ENCODE results near the gene EPHA3. TPM values are rescaled to one million over a fixed set of nuclear protein-coding genes. Genes with fewer than 3 reads are reported as not detected.

Gene EPHA3
- total RNA-seq, 3 donors from 2014 or later (not counting 1 experiment from before 2014, with no cell fraction given): not detected

- peaks cover 5% of the 10 kb centered on the region for H3K36me3 Mint-ChIP-seq
- H3K4me3 ChIP-seq (ENCODE audit: low read length): no peak overlapping the region
- H3K4me3 Mint-ChIP-seq: no peak overlapping the region
- TF ChIP-seq, protein P1, sequence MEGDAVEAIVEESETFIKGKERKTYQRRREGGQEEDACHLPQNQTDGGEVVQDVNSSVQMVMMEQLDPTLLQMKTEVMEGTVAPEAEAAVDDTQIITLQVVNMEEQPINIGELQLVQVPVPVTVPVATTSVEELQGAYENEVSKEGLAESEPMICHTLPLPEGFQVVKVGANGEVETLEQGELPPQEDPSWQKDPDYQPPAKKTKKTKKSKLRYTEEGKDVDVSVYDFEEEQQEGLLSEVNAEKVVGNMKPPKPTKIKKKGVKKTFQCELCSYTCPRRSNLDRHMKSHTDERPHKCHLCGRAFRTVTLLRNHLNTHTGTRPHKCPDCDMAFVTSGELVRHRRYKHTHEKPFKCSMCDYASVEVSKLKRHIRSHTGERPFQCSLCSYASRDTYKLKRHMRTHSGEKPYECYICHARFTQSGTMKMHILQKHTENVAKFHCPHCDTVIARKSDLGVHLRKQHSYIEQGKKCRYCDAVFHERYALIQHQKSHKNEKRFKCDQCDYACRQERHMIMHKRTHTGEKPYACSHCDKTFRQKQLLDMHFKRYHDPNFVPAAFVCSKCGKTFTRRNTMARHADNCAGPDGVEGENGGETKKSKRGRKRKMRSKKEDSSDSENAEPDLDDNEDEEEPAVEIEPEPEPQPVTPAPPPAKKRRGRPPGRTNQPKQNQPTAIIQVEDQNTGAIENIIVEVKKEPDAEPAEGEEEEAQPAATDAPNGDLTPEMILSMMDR (IDR thresholded peaks at IDR 0.05): no peak
- H3K27me3 Mint-ChIP-seq (ENCODE audit: low read depth in 2 of 2): no peaks in the 10 kb centered on the region
- peaks cover 7 to 12% of the 10 kb centered on the region in 2 donors for H3K9me3 Mint-ChIP-seq
- H3K36me3 ChIP-seq (ENCODE audit: control insufficient read depth, insufficient read depth, low read length): no peaks in the 10 kb centered on the region
- intact Hi-C loops (cut with micrococcal nuclease): no loop called here
- no peaks in the 10 kb centered on the region for H3K4me1 Mint-ChIP-seq
- no peak overlapping the region for H3K27ac ChIP-seq (ENCODE audit: low read length)
- no peak for ATAC-seq
- no peak overlapping the region for H3K27ac Mint-ChIP-seq
- peaks cover 3% of the 10 kb centered on the region for H3K9me3 ChIP-seq (ENCODE audit: control insufficient read depth, insufficient read depth, low read length)
- H3K4me1 ChIP-seq (ENCODE audit: control insufficient read depth, insufficient read depth, low read length): no peaks in the 10 kb centered on the region
- H3K27me3 ChIP-seq (ENCODE audit: control insufficient read depth, insufficient read depth, low read length): no peaks in the 10 kb centered on the region
- 84% methylated on average over 1 of the region's 1 CpG for WGBS (ENCODE audit: insufficient coverage)
- DNase-seq: no peak
Measured at GRCh38 chr3:89447243-89447642, 339.8 kb downstream of the EPHA3 start.

DNA sequence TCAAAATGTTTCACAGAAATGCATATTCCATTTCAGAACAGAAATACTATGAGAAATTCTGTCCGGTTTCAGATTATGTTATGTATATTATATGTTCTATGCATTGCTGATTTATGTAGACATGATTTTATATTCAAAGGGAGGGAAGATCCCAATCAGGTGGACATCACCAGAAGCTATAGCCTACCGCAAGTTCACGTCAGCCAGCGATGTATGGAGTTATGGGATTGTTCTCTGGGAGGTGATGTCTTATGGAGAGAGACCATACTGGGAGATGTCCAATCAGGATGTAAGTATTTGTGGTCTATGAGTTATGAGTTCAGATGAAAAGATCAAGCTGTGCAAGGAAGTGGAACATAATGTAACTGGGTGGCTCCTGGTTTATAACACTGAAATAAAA is 341.7 kb downstream of the EPHA3 start:
- Mint-ChIP-seq H3K27me3 (ENCODE audit: low read depth in 2 of 2) (no peaks in the 10 kb centered on the region), H3K27ac (no peak overlapping the region), H3K9me3 (peaks cover 12 to 18% of the 10 kb centered on the region in 2 donors), H3K4me3 (no peak overlapping the region), H3K36me3 (peaks cover 11% of the 10 kb centered on the region), H3K4me1 (no peaks in the 10 kb centered on the region)
- Histone ChIP-seq H3K27ac (ENCODE audit: low read length) (no peak overlapping the region), H3K36me3 (ENCODE audit: control insufficient read depth, insufficient read depth, low read length) (no peaks in the 10 kb centered on the region), H3K9me3 (ENCODE audit: control insufficient read depth, insufficient read depth, low read length) (peaks cover 3% of the 10 kb centered on the region), H3K4me1 (ENCODE audit: control insufficient read depth, insufficient read depth, low read length) (no peaks in the 10 kb centered on the region), H3K4me3 (ENCODE audit: low read length) (no peak overlapping the region), H3K27me3 (ENCODE audit: control insufficient read depth, insufficient read depth, low read length) (no peaks in the 10 kb centered on the region)
- 90% methylated on average over 4 of the region's 4 CpGs for WGBS (ENCODE audit: insufficient coverage)
- DNase-seq (no peak), ATAC-seq (no peak)
- TF ChIP-seq, protein P1 (IDR thresholded peaks at IDR 0.05): no peak
- intact Hi-C loops (cut with micrococcal nuclease): no loop called here

GRCh38 chr3:89452066-89452465 is 344.6 kb downstream of the EPHA3 start:
- Histone ChIP-seq H3K4me3 (ENCODE audit: low read length) (no peak overlapping the region), H3K27me3 (ENCODE audit: control insufficient read depth, insufficient read depth, low read length) (no peaks in the 10 kb centered on the region), H3K4me1 (ENCODE audit: control insufficient read depth, insufficient read depth, low read length) (no peaks in the 10 kb centered on the region), H3K36me3 (ENCODE audit: control insufficient read depth, insufficient read depth, low read length) (no peaks in the 10 kb centered on the region), H3K9me3 (ENCODE audit: control insufficient read depth, insufficient read depth, low read length) (peaks cover 4% of the 10 kb centered on the region), H3K27ac (ENCODE audit: low read length) (no peak overlapping the region)
- TF ChIP-seq, protein P1 (IDR thresholded peaks at IDR 0.05): no peak
- peaks cover 25% of the 10 kb centered on the region for H3K36me3 Mint-ChIP-seq
- no peak overlapping the region for H3K27ac Mint-ChIP-seq
- no peaks in the 10 kb centered on the region for H3K27me3 Mint-ChIP-seq (ENCODE audit: low read depth in 2 of 2)
- H3K9me3 Mint-ChIP-seq: peaks cover 19 to 27% of the 10 kb centered on the region in 2 donors
- no peak for DNase-seq
- 88% methylated on average over 1 of the region's 2 CpGs for WGBS (ENCODE audit: insufficient coverage)
- intact Hi-C loops (cut with micrococcal nuclease): no loop called here
- H3K4me1 Mint-ChIP-seq: no peaks in the 10 kb centered on the region
- ATAC-seq: no peak
- H3K4me3 Mint-ChIP-seq: no peak overlapping the region

- Histone ChIP-seq H3K4me1 (ENCODE audit: control insufficient read depth, insufficient read depth, low read length) (no peaks in the 10 kb centered on the region), H3K27ac (ENCODE audit: low read length) (no peak overlapping the region), H3K36me3 (ENCODE audit: control insufficient read depth, insufficient read depth, low read length) (no peaks in the 10 kb centered on the region), H3K9me3 (ENCODE audit: control insufficient read depth, insufficient read depth, low read length) (peaks cover 3% of the 10 kb centered on the region), H3K4me3 (ENCODE audit: low read length) (no peak overlapping the region), H3K27me3 (ENCODE audit: control insufficient read depth, insufficient read depth, low read length) (no peaks in the 10 kb centered on the region)
- intact Hi-C loops (cut with micrococcal nuclease): no loop called here
- DNase-seq (no peak), ATAC-seq (no peak)
- Mint-ChIP-seq H3K4me3 (no peak overlapping the region), H3K9me3 (peaks cover 24 to 27% of the 10 kb centered on the region in 2 donors), H3K36me3 (peaks cover 20% of the 10 kb centered on the region), H3K4me1 (no peaks in the 10 kb centered on the region), H3K27me3 (ENCODE audit: low read depth in 2 of 2) (no peaks in the 10 kb centered on the region), H3K27ac (no peak overlapping the region)
- 60% methylated on average over 1 of the region's 2 CpGs for WGBS (ENCODE audit: insufficient coverage)
- TF ChIP-seq, protein P1 (IDR thresholded peaks at IDR 0.05): no peak
Measured at GRCh38 chr3:89455240-89455639, 347.8 kb downstream of the EPHA3 start.
